Endothelial cell of umbilical vein (primary cell): Measurements from ENCODE around the gene MYH10.

Experiments used
- EZH2 ChIP-seq: IDR thresholded peaks from 2 replicates; pipeline ENCODE4 v1.6.1; 2012; ENCODE audit warnings: borderline replicate concordance, low read depth, mild to moderate bottlenecking, moderate library complexity, low read length, inconsistent platforms; ENCODE audit not compliant: severe bottlenecking
- FOS ChIP-seq: IDR thresholded peaks from 2 replicates; pipeline ENCODE4 v1.6.1; 2011; ENCODE audit warnings: mild to moderate bottlenecking, low read length, moderate library complexity, borderline replicate concordance; ENCODE audit not compliant: insufficient read depth
- GATA2 ChIP-seq: IDR thresholded peaks from 2 replicates; pipeline ENCODE4 v1.7.0; 2011; ENCODE audit warnings: low read depth, mild to moderate bottlenecking, moderate library complexity, mixed read lengths, low read length; ENCODE audit not compliant: insufficient read length, insufficient read depth
- JUN ChIP-seq: IDR thresholded peaks from 2 replicates; pipeline ENCODE4 v1.6.1; 2011; ENCODE audit warnings: borderline replicate concordance, low read depth; ENCODE audit not compliant: insufficient read length, insufficient read depth
- MYC ChIP-seq: IDR thresholded peaks from one replicate; pipeline ENCODE4 v1.6.1; 2011; ENCODE audit warnings: mild to moderate bottlenecking, low read depth, low read length
- POLR2A ChIP-seq: IDR thresholded peaks from 2 replicates; pipeline ENCODE4 v1.6.1; 2012; ENCODE audit warnings: low read depth, mild to moderate bottlenecking, control low read depth, low read length
- POLR2AphosphoS5 ChIP-seq: IDR thresholded peaks from 2 replicates; pipeline ENCODE4 v1.6.1; 2012; ENCODE audit warnings: low read depth, mild to moderate bottlenecking, control low read depth, low read length, moderate library complexity; ENCODE audit not compliant: insufficient read depth
- TF ChIP-seq, protein P1 (sequence below), 2 donors: IDR thresholded peaks; 1 replicate in 1 of 2; 2 replicates in 1 of 2; pipeline ENCODE4 v1.5.1; 2011; ENCODE audit warnings: low read length in 2 of 2, mild to moderate bottlenecking in 2 of 2, moderate library complexity in 2 of 2, control low read depth in 1 of 2, inconsistent platforms in 1 of 2, low read depth in 1 of 2; ENCODE audit not compliant: insufficient read depth in 1 of 2; ENCODE audit errors: extremely low read depth in 1 of 2
- TF ChIP-seq, protein P2 (sequence below): IDR thresholded peaks from 2 replicates; pipeline ENCODE4 v1.6.1; 2011; ENCODE audit not compliant: insufficient read depth, insufficient read length

DNA sequence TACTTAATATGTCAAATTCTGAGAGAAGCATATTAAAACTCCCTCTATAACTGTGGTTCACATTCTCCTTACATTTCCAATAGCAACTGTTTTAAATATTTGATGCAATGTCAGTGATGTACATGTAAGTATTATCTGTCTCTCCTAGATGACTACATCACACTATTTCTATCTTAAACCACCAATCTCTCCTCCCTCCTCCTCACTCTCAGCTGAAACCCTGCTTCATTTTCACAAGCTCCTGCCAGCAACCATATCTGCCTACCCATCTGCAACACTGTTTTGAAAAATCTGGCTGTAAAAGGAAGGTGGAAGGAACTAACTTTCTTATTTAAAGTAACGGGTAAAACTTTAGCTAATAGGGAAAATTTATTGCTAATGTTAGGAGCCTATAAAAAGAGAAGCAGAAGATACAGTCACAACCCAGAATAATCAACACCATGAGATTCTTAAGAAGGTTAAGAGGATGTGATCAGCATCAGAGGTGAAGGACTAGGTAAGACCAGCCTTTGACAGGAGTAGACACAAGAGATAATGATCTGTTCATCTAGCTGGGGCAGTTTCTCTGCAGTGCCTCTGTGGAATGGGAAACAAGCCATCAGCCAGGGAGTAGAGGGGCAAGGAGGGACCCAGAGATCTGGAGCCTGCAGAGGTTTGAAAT is 31.0 kb downstream of the MYH10 start:
- TF ChIP-seq, protein P1, sequence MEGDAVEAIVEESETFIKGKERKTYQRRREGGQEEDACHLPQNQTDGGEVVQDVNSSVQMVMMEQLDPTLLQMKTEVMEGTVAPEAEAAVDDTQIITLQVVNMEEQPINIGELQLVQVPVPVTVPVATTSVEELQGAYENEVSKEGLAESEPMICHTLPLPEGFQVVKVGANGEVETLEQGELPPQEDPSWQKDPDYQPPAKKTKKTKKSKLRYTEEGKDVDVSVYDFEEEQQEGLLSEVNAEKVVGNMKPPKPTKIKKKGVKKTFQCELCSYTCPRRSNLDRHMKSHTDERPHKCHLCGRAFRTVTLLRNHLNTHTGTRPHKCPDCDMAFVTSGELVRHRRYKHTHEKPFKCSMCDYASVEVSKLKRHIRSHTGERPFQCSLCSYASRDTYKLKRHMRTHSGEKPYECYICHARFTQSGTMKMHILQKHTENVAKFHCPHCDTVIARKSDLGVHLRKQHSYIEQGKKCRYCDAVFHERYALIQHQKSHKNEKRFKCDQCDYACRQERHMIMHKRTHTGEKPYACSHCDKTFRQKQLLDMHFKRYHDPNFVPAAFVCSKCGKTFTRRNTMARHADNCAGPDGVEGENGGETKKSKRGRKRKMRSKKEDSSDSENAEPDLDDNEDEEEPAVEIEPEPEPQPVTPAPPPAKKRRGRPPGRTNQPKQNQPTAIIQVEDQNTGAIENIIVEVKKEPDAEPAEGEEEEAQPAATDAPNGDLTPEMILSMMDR (IDR thresholded peaks at IDR 0.05; ENCODE audit: extremely low read depth in 1 of 2, insufficient read depth in 1 of 2, low read depth in 1 of 2, low read length in 2 of 2) = no peak
- no peak for TF ChIP-seq POLR2AphosphoS5
- no peak for TF ChIP-seq POLR2A
- TF ChIP-seq EZH2 = no peak
- TF ChIP-seq, protein P2, sequence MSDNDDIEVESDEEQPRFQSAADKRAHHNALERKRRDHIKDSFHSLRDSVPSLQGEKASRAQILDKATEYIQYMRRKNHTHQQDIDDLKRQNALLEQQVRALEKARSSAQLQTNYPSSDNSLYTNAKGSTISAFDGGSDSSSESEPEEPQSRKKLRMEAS = no peak
- TF ChIP-seq MYC = no peak
- no peak for TF ChIP-seq GATA2
- TF ChIP-seq JUN = no peak
- TF ChIP-seq FOS = no peak
